Neural progenitor cell (in vitro differentiated cells): ENCODE results near the gene ADGRD1. TPM values are rescaled to one million over a fixed set of nuclear protein-coding genes. Genes with fewer than 3 reads are reported as not detected.
A peak's percentile ranks its signal among the peaks of the same experiment; 100 is the strongest.

Source experiments
- DNase-seq: peaks from one replicate; pipeline ENCODE4 v3.0.0-alpha.2; 2016; ENCODE audit warnings: low spot score
- H2AFZ ChIP-seq: fragments of 200-600 bp; sonication (generic); replicated peaks from 2 replicates; pipeline ENCODE4 v1.6.1; 2016; ENCODE audit warnings: antibody characterized with exemption
- H3F3A ChIP-seq: fragments of 200-600 bp; sonication (generic); 2 replicates; pipeline ENCODE4 v1.6.1; 2016; ENCODE audit warnings: antibody characterized with exemption, low read depth
- H3K27ac ChIP-seq: fragments of 200-600 bp; sonication (generic); 2 replicates; pipeline ENCODE4 v1.5.1; 2016; ENCODE audit warnings: mild to moderate bottlenecking
- H3K27me3 ChIP-seq: fragments of 200-600 bp; sonication (generic); 2 replicates; pipeline ENCODE4 v1.6.1; 2016; ENCODE audit warnings: mild to moderate bottlenecking, moderate library complexity
- H3K36me3 ChIP-seq: fragments of 200-600 bp; sonication (generic); 2 replicates; pipeline ENCODE4 v1.5.1; 2016
- H3K4me1 ChIP-seq: fragments of 200-600 bp; sonication (generic); 2 replicates; pipeline ENCODE4 v1.6.1; 2016; ENCODE audit warnings: mixed run types
- H3K4me2 ChIP-seq: fragments of 200-600 bp; sonication (generic); 2 replicates; pipeline ENCODE4 v1.6.1; 2016
- H3K4me3 ChIP-seq: fragments of 200-600 bp; sonication (generic); 2 replicates; pipeline ENCODE4 v1.5.1; 2016
- H3K79me2 ChIP-seq: fragments of 200-600 bp; sonication (generic); 2 replicates; pipeline ENCODE4 v1.6.1; 2016; ENCODE audit warnings: low read depth
- H3K9ac ChIP-seq: fragments of 200-600 bp; sonication (generic); 2 replicates; pipeline ENCODE4 v1.6.1; 2016
- H3K9me3 ChIP-seq: fragments of 200-600 bp; sonication (generic); 2 replicates; pipeline ENCODE4 v1.5.1; 2016; ENCODE audit warnings: low read depth
- H4K20me1 ChIP-seq: fragments of 200-600 bp; sonication (generic); 2 replicates; pipeline ENCODE4 v1.6.1; 2016; ENCODE audit warnings: low read depth
- H3K27ac Mint-ChIP-seq: 3 replicates; pipeline ENCODE4 v1.8.0; 2021; ENCODE audit warnings: mixed read lengths
- H3K27me3 Mint-ChIP-seq: 2 replicates; pipeline ENCODE4 v1.8.0; 2022; ENCODE audit warnings: low read depth, mild to moderate bottlenecking, inconsistent platforms, moderate library complexity, mixed read lengths; ENCODE audit not compliant: insufficient read depth
- H3K36me3 Mint-ChIP-seq: 3 replicates; pipeline ENCODE4 v1.8.0; 2021; ENCODE audit warnings: mixed read lengths
- H3K4me1 Mint-ChIP-seq: 3 replicates; pipeline ENCODE4 v1.8.0; 2021; ENCODE audit warnings: mixed read lengths
- H3K4me3 Mint-ChIP-seq: 3 replicates; pipeline ENCODE4 v1.8.0; 2021; ENCODE audit warnings: mild to moderate bottlenecking, moderate library complexity, mixed read lengths
- H3K9me3 Mint-ChIP-seq: 3 replicates; pipeline ENCODE4 v1.8.0; 2020; ENCODE audit warnings: mixed read lengths
- EZH2 ChIP-seq: fragments of 200-600 bp; sonication (generic); IDR thresholded peaks from 2 replicates; pipeline ENCODE4 v1.6.1; 2017; ENCODE audit warnings: antibody characterized with exemption, mild to moderate bottlenecking, moderate library complexity
- EZH2phosphoT487 ChIP-seq: fragments of 200-600 bp; sonication (generic); IDR thresholded peaks from 2 replicates; pipeline ENCODE4 v1.6.1; 2017; ENCODE audit warnings: antibody characterized with exemption
- total RNA-seq: library from RNA; depleted of rRNA; stranded (reverse); fragments of >200 nt; gene quantifications from 2 replicates; pipeline ENCODE4 v1.2.3, GENCODE V29; 2015; ENCODE audit warnings: low replicate concordance
- TF ChIP-seq, protein P1 (sequence below): fragments of 200-600 bp; sonication (generic); IDR thresholded peaks from 2 replicates; pipeline ENCODE4 v1.5.1; 2017; ENCODE audit warnings: antibody characterized with exemption, mild to moderate bottlenecking

The ADGRD1 gene
- total RNA-seq, 1 donor from 2014 or later = not detected

DNA sequence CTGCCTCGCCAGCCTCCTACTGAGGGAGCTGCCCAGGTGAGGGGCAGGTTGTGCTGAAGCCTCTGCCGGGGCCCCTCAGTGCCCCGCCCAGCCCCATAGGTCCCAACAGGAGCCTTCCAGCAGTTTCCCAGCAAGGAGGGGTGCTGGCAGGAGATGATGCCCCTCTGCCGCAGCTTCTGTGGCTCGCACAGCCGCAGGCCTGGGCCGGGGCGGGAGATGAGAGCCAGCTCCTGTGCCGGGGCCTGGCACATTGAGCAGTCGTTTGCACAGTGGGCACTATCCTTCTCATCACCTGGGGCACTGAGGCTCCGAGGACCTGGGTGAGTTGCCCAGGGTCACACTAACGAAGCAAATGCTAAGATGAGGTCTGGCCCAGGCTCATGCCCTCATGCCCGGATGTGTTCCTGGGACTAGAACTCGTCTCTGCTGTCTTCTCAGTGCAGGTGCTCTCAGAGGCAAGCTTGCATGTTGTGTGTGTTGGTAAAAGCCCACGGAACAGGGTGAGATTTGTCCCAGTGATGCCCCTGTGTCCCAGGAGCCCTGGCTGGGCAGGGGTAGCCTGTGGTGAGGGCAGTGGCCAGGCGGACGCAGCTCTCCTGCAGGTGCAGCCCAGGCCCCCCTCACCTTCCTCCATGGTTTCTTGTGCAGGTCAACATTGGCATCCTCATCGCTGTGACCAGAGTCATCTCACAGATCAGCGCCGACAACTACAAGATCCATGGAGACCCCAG is 177.5 kb downstream of the ADGRD1 start:
- Histone ChIP-seq H3K36me3 (no peaks in the 10 kb centered on the region), H3K27ac (no peak overlapping the region), H3K79me2 (no peaks in the 10 kb centered on the region), H3F3A (no peaks in the 10 kb centered on the region), H3K9ac (no peak overlapping the region), H3K4me3 (no peak overlapping the region), H2AFZ (no peak overlapping the region), H3K9me3 (no peaks in the 10 kb centered on the region), H4K20me1 (no peaks in the 10 kb centered on the region), H3K27me3 (no peaks in the 10 kb centered on the region), H3K4me1 (no peaks in the 10 kb centered on the region), H3K4me2 (no peak overlapping the region)
- no peak overlapping the region for H3K27ac Mint-ChIP-seq
- peaks cover 5% of the 10 kb centered on the region for H3K9me3 Mint-ChIP-seq
- peaks cover 2% of the 10 kb centered on the region for H3K36me3 Mint-ChIP-seq
- peaks cover 29% of the 10 kb centered on the region for H3K4me1 Mint-ChIP-seq
- H3K4me3 Mint-ChIP-seq = peak overlapping the region; percentile 48
- TF ChIP-seq EZH2 (no peak), EZH2phosphoT487 (no peak)
- TF ChIP-seq, protein P1, sequence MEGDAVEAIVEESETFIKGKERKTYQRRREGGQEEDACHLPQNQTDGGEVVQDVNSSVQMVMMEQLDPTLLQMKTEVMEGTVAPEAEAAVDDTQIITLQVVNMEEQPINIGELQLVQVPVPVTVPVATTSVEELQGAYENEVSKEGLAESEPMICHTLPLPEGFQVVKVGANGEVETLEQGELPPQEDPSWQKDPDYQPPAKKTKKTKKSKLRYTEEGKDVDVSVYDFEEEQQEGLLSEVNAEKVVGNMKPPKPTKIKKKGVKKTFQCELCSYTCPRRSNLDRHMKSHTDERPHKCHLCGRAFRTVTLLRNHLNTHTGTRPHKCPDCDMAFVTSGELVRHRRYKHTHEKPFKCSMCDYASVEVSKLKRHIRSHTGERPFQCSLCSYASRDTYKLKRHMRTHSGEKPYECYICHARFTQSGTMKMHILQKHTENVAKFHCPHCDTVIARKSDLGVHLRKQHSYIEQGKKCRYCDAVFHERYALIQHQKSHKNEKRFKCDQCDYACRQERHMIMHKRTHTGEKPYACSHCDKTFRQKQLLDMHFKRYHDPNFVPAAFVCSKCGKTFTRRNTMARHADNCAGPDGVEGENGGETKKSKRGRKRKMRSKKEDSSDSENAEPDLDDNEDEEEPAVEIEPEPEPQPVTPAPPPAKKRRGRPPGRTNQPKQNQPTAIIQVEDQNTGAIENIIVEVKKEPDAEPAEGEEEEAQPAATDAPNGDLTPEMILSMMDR = no peak
- peaks cover 24% of the 10 kb centered on the region for H3K27me3 Mint-ChIP-seq
- DNase-seq = no peak

DNA sequence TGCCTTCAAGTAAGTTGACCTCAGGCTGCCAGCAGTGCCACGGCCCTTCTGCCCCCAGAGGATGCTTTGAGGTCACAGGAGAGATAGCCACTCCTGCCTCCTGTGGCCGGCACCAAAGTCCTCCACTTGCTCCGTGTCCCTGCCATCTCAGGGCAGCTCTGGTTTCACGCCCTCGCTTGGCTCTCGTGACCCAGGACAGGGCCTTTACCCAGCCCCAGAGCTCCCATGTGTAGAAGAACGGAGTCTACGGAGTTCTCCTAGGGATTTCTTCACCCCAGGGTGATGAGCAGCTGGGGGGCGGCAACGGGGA is 178.1 kb downstream of the ADGRD1 start:
- H3K9me3 Mint-ChIP-seq = peaks cover 4% of the 10 kb centered on the region

GRCh38 chr12:131132118-131132892 is 178.6 kb downstream of the ADGRD1 start:
- peak overlapping the region; percentile 35 for H3K4me3 ChIP-seq
- no peaks in the 10 kb centered on the region for H3K9me3 ChIP-seq
- no peaks in the 10 kb centered on the region for H3K79me2 ChIP-seq
- Mint-ChIP-seq H3K27ac (no peak overlapping the region), H3K4me3 (peak overlapping the region; percentile 48), H3K36me3 (peaks cover 2% of the 10 kb centered on the region), H3K27me3 (peaks cover 22% of the 10 kb centered on the region), H3K9me3 (peaks cover 2% of the 10 kb centered on the region), H3K4me1 (peaks cover 34% of the 10 kb centered on the region)
- DNase-seq = peak; percentile 91
- peak overlapping the region; percentile 71 for H3K4me2 ChIP-seq
- no peaks in the 10 kb centered on the region for H4K20me1 ChIP-seq
- no peak overlapping the region for H3K27ac ChIP-seq
- no peaks in the 10 kb centered on the region for H3K27me3 ChIP-seq
- peak overlapping the region; percentile 84 for H2AFZ ChIP-seq
- no peaks in the 10 kb centered on the region for H3K4me1 ChIP-seq
- no peaks in the 10 kb centered on the region for H3K36me3 ChIP-seq
- TF ChIP-seq, protein P1 = peak; percentile 90
- TF ChIP-seq EZH2phosphoT487 = no peak
- H3K9ac ChIP-seq = no peak overlapping the region
- H3F3A ChIP-seq = no peaks in the 10 kb centered on the region

More for the DNA sequence above, 178.1 kb downstream of the ADGRD1 start:
- peak overlapping the region; percentile 71 for H3K4me2 ChIP-seq
- no peak overlapping the region for H3K27ac ChIP-seq
- H3F3A ChIP-seq = no peaks in the 10 kb centered on the region
- TF ChIP-seq EZH2 = no peak
- TF ChIP-seq, protein P1 = no peak
- TF ChIP-seq EZH2phosphoT487 = no peak
- H3K27me3 ChIP-seq = no peaks in the 10 kb centered on the region
- H3K9me3 ChIP-seq = no peaks in the 10 kb centered on the region
- Mint-ChIP-seq H3K36me3 (peaks cover 2% of the 10 kb centered on the region), H3K27ac (no peak overlapping the region), H3K4me1 (peaks cover 29% of the 10 kb centered on the region), H3K4me3 (peak overlapping the region; percentile 48), H3K27me3 (peaks cover 22% of the 10 kb centered on the region)
- no peaks in the 10 kb centered on the region for H3K36me3 ChIP-seq
- H3K79me2 ChIP-seq = no peaks in the 10 kb centered on the region
- no peaks in the 10 kb centered on the region for H3K4me1 ChIP-seq
- peak overlapping the region; percentile 84 for H2AFZ ChIP-seq
- H3K9ac ChIP-seq = no peak overlapping the region
- H3K4me3 ChIP-seq = no peak overlapping the region
- no peak for DNase-seq
- H4K20me1 ChIP-seq = no peaks in the 10 kb centered on the region
